Uterus (tissue), 4 donors: ENCODE measurements around the gene HMCN1. TPM values are rescaled to one million over a fixed set of nuclear protein-coding genes. Genes with fewer than 3 reads are reported as not detected.

Source experiments
- DNase-seq, 2 donors: peaks; one replicate each; pipeline ENCODE4 v3.0.0-alpha.2; 2019 to 2020
- H3K27ac ChIP-seq, 2 donors: fragments of 200-600 bp; sonication (generic); 1 replicate in 1 of 2; 2 replicates in 1 of 2; pipeline ENCODE4 v1.5.1; 2016 to 2018
- H3K27me3 ChIP-seq, 2 donors: fragments of 200-600 bp; sonication (generic); one replicate each; pipeline ENCODE4 v1.5.1; 2018 to 2019; ENCODE audit warnings: control low read depth in 1 of 2
- H3K36me3 ChIP-seq, 2 donors: fragments of 200-600 bp; sonication (generic); one replicate each; pipeline ENCODE4 v1.5.1; 2019; ENCODE audit warnings: control low read depth in 1 of 2
- H3K4me1 ChIP-seq, 2 donors: fragments of 200-600 bp; sonication (generic); one replicate each; pipeline ENCODE4 v1.5.1; 2018 to 2019; ENCODE audit warnings: control low read depth in 1 of 2
- H3K4me3 ChIP-seq, 2 donors: fragments of 200-600 bp; sonication (generic); 1 replicate in 1 of 2; 2 replicates in 1 of 2; pipeline ENCODE4 v1.5.1; 2018 to 2019; ENCODE audit warnings: mild to moderate bottlenecking in 1 of 2
- H3K9me3 ChIP-seq, 2 donors: fragments of 200-600 bp; sonication (generic); one replicate each; pipeline ENCODE4 v1.5.1; 2019; ENCODE audit warnings: control low read depth in 1 of 2
- POLR2A ChIP-seq, 2 donors: fragments of 450-650 bp; IDR thresholded peaks; one replicate each; pipeline ENCODE4 v1.6.1; 2016; ENCODE audit warnings: antibody characterized with exemption in 2 of 2, mild to moderate bottlenecking in 1 of 2, moderate library complexity in 1 of 2
- intact Hi-C: fragments of 100-400 bp; cut with DNase I; formaldehyde crosslinking; loops from one replicate; pipeline ENCODE4 v1.15.1; 2023; ENCODE audit warnings: low total_unique reads
- total RNA-seq, 4 donors: library from RNA; depleted of rRNA in 3 of 4; stranded (reverse); fragments of >200 nt in 3 of 4; gene quantifications; one replicate each; pipeline versions ENCODE4 v1.1.0 to v1.2.4, GENCODE V29; 2014 to 2023
- TF ChIP-seq, protein P1 (sequence below), 4 experiments: fragments of 200-600 bp in 2 of 4; fragments of 450-650 bp in 2 of 4; sonication (generic) in 2 of 4; IDR thresholded peaks; one replicate each; pipeline ENCODE4 v1.5.1; 2016 to 2019; ENCODE audit warnings: antibody characterized with exemption in 4 of 4, mild to moderate bottlenecking in 2 of 4, moderate library complexity in 1 of 4
- donor health status: DM: yes; HTN: yes; CAD: no.

The HMCN1 gene
- total RNA-seq, 4 donors from 2014 or later, result 0.59 to 92.9 (median 5.1) TPM

DNA sequence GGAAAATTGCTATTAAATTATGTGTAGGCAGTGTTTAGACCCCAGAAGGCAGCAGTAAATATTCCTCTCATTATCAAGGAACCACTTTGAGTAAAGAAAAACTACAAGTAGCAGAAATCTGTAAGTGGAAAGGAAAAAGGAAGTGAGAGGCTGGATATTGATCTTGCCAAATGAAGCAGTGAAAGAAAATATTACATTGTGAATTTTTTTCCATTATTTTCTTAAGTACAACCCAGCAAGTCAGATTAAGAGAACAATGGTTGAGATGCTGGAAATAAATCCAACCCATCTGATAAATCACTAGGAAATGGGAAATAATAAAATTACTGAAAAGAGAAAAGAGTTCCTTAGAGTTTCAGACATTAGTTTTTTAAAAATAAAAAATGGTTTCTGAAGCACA is 106.7 kb downstream of the HMCN1 start:
- no peaks in the 10 kb centered on the region for H3K36me3 ChIP-seq
- no peaks in the 10 kb centered on the region for H3K9me3 ChIP-seq
- DNase-seq, result no peak
- no peak overlapping the region for H3K27ac ChIP-seq
- intact Hi-C loops, result no loop called here
- H3K27me3 ChIP-seq, result no peaks in the 10 kb centered on the region
- no peaks in the 10 kb centered on the region for H3K4me1 ChIP-seq
- TF ChIP-seq, protein P1, sequence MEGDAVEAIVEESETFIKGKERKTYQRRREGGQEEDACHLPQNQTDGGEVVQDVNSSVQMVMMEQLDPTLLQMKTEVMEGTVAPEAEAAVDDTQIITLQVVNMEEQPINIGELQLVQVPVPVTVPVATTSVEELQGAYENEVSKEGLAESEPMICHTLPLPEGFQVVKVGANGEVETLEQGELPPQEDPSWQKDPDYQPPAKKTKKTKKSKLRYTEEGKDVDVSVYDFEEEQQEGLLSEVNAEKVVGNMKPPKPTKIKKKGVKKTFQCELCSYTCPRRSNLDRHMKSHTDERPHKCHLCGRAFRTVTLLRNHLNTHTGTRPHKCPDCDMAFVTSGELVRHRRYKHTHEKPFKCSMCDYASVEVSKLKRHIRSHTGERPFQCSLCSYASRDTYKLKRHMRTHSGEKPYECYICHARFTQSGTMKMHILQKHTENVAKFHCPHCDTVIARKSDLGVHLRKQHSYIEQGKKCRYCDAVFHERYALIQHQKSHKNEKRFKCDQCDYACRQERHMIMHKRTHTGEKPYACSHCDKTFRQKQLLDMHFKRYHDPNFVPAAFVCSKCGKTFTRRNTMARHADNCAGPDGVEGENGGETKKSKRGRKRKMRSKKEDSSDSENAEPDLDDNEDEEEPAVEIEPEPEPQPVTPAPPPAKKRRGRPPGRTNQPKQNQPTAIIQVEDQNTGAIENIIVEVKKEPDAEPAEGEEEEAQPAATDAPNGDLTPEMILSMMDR (IDR thresholded peaks at IDR 0.05), result no peak
- no peak for TF ChIP-seq POLR2A (IDR thresholded peaks at IDR 0.05)
- H3K4me3 ChIP-seq, result no peak overlapping the region

- no peaks in the 10 kb centered on the region for H3K27me3 ChIP-seq
- intact Hi-C loops, result no loop called here
- H3K4me3 ChIP-seq, result no peak overlapping the region
- no peak for DNase-seq
- no peaks in the 10 kb centered on the region for H3K4me1 ChIP-seq
- no peak for TF ChIP-seq POLR2A (IDR thresholded peaks at IDR 0.05)
- TF ChIP-seq, protein P1 (IDR thresholded peaks at IDR 0.05), result no peak
- H3K36me3 ChIP-seq, result no peaks in the 10 kb centered on the region
- H3K9me3 ChIP-seq, result no peaks in the 10 kb centered on the region
- H3K27ac ChIP-seq, result no peak overlapping the region
Observed at GRCh38 chr1:185843297-185843869, 109.2 kb downstream of the HMCN1 start.

DNA sequence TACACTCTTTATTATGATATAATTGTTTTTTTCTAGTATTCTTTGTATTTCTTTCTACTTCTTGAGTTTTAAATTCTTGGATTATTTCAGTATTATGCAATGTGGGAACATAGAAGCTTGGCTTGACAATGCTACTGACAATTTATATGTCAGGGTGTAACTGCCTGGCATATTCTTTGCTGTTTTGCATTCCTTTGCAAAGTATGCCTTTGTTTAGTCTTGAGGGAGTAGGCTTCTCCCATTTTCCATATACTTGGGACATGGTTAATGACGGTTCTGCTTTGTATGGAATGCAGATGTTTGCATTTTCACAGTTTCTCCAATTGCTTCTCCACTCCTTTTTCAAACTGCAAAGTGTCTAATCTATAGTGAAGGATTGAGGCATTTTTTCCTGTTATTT is 109.8 kb downstream of the HMCN1 start:
- H3K27me3 ChIP-seq, result no peaks in the 10 kb centered on the region
- TF ChIP-seq, protein P1 (IDR thresholded peaks at IDR 0.05), result no peak
- TF ChIP-seq POLR2A (IDR thresholded peaks at IDR 0.05), result no peak

GRCh38 chr1:185846672-185847444 is 112.7 kb downstream of the HMCN1 start:
- intact Hi-C loops, result no loop called here
- DNase-seq, result no peak
- no peaks in the 10 kb centered on the region for H3K9me3 ChIP-seq
- TF ChIP-seq, protein P1 (IDR thresholded peaks at IDR 0.05), result no peak
- TF ChIP-seq POLR2A (IDR thresholded peaks at IDR 0.05), result no peak
- no peaks in the 10 kb centered on the region for H3K36me3 ChIP-seq
- no peaks in the 10 kb centered on the region for H3K27me3 ChIP-seq
- H3K4me1 ChIP-seq, result no peaks in the 10 kb centered on the region
- no peak overlapping the region for H3K4me3 ChIP-seq
- H3K27ac ChIP-seq, result no peak overlapping the region

More for the DNA sequence above, 109.8 kb downstream of the HMCN1 start:
- H3K27ac ChIP-seq, result no peak overlapping the region
- intact Hi-C loops, result no loop called here
- H3K4me1 ChIP-seq, result no peaks in the 10 kb centered on the region
- DNase-seq, result no peak
- H3K4me3 ChIP-seq, result no peak overlapping the region
- H3K9me3 ChIP-seq, result no peaks in the 10 kb centered on the region
- H3K36me3 ChIP-seq, result no peaks in the 10 kb centered on the region

DNA sequence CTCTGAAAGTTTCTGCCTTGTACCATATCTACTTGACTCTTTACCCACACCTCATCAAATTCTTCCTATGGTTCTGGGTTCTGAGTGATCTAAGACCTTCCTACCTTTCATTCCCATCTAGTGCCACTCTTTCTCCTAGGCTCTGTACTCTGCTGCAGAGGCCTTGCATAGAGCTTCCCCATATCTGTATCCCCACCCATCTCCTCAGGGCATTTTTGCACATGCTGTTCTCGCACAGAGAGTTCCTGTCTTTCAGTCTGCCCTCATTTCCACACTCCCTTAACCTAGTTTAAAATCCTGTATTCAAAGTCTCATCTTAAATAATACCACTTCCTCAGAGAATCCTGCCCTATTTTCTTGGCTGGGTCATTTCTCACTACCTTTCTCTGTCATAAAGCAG is 114.8 kb downstream of the HMCN1 start:
- Histone ChIP-seq H3K27ac (no peak overlapping the region), H3K4me1 (no peaks in the 10 kb centered on the region), H3K36me3 (no peaks in the 10 kb centered on the region), H3K4me3 (no peak overlapping the region), H3K27me3 (no peaks in the 10 kb centered on the region), H3K9me3 (no peaks in the 10 kb centered on the region)
- no peak for TF ChIP-seq POLR2A (IDR thresholded peaks at IDR 0.05)
- TF ChIP-seq, protein P1 (IDR thresholded peaks at IDR 0.05), result no peak
- intact Hi-C loops, result no loop called here
- no peak for DNase-seq
